DMS 273 (cell line): ENCODE results near the gene SMARCA5.
"Not testable (repeated sequence)": the region's sequence is repeated elsewhere in the genome, so short reads cannot be mapped to it uniquely, and the experiment has no call there.

Source experiments
- DNase-seq: peaks from one replicate; lab custom pipeline; 2025; ENCODE audit not compliant: unreplicated experiment; lab: John Stamatoyannopoulos, UW

SMARCA5 gene

DNA sequence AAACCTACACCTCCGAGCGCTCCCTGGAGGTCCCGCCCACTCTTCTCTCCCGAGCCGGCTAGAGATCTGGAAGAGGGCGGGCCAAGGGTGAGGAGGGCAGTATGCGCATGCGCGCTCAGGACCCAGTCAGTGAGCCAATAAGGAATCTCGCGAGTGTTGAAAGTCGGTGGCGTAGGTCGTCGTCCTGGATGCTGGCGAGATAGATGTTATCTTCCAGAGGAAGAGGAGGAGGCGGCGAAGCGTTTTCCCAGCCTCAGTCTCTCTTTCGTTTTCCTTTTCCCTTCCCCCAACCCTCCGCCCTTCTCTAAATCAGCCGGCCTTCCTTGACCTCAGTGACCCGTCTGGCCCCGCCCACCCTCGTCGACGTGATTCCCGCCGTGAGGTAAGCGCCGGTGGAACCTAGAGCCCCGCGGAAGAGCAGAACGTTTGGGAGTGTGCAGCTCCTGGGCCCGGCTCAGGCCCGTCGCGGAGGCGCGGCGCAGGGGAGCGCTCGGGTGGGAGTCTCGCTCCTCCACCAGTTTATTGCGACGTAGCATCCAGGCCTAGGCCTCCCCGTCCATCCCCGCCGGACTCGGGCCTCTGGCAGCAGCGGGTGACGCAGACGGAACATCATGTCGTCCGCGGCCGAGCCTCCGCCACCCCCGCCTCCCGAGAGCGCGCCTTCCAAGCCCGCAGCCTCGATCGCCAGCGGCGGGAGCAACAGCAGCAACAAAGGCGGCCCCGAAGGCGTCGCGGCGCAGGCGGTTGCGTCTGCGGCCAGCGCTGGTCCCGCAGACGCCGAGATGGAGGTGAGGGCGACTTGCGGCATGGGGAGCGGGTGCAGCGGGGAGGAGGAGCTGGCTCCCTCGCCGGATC lies at the start of gene SMARCA5:
SMARCA5 (plus strand) TSS at position 389 of the 855 bp plus-strand sequence; CDS start at position 612, 223 bp downstream.
- DNase-seq, result peak; percentile 97

- no peak for DNase-seq
Observed at GRCh38 chr4:143473334-143474126, 40.0 kb upstream of the SMARCA5 start.

DNA sequence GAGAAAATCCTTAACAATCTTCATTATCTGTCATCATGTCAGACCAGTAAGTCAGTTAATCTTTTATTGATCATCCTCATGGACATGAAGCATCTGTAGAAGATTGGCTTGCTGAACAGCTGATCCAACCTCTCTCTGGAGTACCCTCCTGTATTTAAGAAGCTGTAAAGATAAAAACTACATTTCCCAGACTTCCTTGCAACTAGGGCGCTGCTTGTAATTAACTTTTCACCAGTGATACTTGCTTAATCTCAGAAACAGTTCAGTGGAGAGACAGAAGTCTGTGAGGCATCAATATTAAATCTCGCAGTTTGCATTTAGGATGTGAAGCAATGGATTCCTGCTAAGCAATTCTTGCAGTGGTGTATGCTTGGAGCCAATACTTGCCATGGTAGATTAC lies 36.0 kb upstream of the SMARCA5 start:
- no peak for DNase-seq

- DNase-seq, result no peak
Observed at GRCh38 chr4:143481361-143481760, 32.1 kb upstream of the SMARCA5 start.

DNA sequence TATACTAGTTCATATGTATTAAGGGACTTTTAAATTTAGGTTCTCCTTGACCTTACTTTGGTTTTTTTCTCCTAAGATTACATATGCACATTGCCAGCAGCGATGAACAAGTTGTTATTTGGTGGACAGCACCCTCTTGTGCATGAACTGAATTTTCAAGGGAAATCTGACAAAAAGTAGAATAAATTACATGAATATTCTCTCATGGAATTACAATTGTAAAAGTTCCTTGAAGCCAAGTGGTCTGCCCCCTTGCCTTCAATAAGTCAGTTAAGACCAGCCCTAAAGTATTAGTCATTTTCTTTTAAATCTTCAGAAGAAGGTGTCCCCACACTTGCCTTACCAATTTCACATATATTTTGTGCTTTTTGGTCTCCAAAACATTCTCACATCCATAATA lies 30.7 kb upstream of the SMARCA5 start:
- DNase-seq, result peak; percentile 63

- DNase-seq, result no peak
Observed at GRCh38 chr4:143486314-143486713, 27.2 kb upstream of the SMARCA5 start.

- DNase-seq, result no peak
Observed at GRCh38 chr4:143488687-143489086, 24.8 kb upstream of the SMARCA5 start.

GRCh38 chr4:143489106-143489505 lies 24.4 kb upstream of the SMARCA5 start:
- no peak for DNase-seq

DNA sequence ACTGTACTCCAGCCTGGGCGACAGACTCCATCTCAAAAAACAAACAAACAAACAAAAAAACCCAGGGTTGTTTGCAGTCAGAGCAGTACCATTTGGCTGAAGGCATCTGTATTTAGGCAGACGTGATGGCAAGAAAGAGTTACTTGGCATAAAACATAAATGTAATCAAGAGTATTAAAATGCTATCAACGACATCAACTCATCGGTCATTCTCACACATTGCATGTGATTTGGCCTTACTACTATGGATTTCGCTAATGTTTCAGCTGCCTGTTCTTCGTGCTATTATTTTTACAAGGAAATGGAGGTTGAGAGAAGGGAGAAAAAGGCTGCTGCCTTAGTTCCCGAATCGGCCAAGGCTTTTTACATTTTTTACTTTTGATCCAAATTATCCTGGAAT lies 15.5 kb upstream of the SMARCA5 start:
- no peak for DNase-seq

DNA sequence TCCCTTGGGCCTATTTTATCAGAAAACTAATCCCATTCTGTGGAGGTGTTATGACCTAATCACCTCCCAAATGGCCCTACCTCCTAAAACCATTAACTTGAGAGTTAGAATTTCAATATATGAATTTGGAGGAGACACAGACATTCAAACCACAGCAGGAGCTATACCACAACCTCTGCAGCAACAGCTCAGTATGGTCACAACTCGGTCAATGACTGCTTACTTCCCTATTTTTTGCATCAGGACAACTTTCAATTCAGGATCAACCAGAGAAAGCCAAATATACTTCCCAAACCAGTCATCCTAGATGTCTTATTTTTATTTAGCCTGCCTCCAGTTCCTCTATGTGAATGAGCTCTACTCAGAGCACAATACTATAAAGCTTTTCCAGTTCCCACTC lies 11.3 kb upstream of the SMARCA5 start:
- DNase-seq, result no peak

DNA sequence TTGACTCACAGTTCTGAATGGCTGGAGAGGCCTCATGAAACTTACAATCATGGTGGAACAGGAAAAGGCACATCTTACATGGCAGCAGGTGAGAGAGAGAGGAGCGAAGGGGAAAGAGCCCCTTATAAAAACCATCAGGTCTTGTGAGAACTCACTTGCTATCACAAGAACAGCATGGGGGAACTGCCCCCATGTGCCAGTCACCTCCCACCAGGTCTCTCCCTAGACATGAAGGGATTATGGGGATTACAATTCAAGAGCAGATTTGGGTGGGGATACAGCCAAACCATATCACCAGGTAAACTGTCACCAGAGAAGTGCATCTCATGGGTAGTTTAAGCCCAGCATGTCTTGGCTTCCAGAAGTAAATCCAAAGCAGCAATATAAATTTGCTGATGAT lies 7.5 kb upstream of the SMARCA5 start:
- no peak for DNase-seq

DNA sequence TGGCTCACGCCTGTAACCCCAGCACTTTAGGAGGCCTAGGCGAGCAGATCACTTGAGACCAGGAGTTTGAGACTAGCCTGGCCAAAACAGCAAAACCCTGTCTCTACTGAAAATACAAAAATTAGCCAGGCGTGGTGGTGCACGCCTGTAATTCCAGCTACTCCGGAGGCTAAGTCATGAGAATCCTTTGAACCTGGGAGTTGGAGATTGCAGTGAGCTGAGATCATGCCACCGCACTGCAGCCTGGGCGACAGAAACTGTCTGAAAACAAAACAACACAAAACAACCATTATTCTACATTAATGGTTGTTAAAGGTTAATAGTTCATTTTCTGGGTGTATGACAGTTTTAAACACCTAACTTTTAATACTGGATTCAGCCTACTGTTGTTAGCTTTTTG lies 1.6 kb upstream of the SMARCA5 start:
- DNase-seq, result no peak

DNA sequence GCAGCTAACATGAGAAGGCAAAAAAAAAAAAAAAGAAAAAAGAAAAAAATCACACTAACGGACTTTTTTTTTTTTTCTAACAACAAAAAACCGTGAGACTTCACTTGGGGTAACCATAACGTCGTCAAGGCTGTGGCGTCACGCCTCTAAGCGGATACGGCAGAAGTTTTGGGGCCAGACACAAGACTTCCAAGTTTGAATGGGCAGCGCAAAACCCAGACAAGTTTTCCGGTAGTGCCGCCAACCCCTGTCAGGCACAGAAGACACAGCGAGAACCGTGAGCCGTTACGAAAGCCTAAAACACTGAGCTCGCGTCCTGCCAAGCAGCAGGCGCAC lies 556 bp upstream of the SMARCA5 start:
- no peak for DNase-seq

DNA sequence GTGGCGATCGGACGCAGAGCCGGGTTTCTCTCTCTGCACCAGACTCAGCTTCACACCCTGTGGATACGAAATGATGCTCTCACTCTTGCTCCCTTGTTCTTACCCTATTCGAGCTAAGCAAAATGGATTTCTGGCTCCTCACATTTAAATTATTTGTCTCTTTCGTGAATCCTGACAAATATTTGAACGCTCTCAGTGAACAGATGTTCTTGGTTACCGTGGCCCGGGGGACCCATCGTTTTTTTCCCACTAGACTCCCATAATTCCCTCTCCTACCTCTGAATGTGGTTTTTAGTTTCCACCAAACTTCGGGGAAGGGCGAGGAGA lies 630 bp downstream of the SMARCA5 start:
- no peak for DNase-seq

- peak; percentile 55 for DNase-seq
Observed at GRCh38 chr4:143514497-143514896, 995 bp downstream of the SMARCA5 start.

DNA sequence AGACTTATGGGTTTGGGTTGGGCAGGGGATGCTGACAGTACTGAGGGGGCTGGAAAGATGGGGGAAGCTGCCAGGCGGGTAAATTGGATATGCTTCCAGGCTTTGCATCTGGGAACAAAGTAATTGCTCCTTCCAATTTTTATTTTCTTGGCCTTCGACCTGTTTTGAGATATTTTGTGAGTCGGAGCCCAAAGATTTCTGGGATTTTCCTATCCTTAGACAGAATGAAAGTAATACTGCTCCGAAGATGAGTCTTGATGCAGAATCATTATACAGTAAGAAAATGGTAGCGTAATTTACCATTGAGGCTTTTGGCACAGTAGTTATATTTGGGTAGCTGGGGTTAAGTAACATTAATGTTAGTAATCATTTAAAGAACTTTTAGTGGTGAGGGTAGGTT lies 1.4 kb downstream of the SMARCA5 start:
- DNase-seq, result no peak

DNA sequence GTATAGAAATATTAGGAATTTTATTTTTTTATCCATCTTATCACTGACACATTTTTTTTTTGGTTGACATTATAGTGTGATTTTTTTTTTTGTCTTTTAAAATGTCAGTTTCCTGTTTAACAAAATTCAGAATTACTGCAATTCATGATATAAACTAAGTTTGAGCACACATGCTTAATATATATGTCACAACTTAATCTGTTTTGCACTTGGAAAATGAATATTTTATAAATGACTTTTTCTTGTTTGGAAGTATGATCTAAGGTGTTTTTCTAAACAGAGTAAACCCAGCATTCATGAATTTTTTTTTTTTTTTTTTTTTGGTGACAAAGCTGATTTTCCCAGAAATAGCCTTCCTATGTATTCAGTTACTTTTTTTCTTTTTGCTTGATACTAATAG lies 2.4 kb downstream of the SMARCA5 start:
- DNase-seq, result no peak

DNA sequence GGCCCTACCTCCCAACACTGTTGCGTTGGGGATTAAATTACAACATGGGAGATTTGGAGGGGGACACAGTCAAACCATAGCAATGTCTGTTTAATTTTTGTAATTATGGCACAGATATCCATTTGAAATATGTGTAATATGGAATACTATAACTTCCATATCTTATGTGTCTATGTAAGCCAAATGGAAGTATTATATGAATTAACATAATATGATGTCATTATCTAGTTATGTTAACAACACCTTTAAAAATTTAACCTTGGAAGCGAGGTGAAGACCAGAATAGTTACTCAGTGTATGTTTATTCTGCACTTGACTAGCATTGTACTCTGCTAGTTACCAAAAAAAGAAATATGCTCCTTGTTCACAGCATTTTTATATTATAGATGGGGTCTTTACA lies 4.3 kb downstream of the SMARCA5 start:
- no peak for DNase-seq

- no peak for DNase-seq
Observed at GRCh38 chr4:143524211-143524610, 10.7 kb downstream of the SMARCA5 start.

- DNase-seq, result not testable (repeated sequence)
Observed at GRCh38 chr4:143528046-143528445, 14.5 kb downstream of the SMARCA5 start.

DNA sequence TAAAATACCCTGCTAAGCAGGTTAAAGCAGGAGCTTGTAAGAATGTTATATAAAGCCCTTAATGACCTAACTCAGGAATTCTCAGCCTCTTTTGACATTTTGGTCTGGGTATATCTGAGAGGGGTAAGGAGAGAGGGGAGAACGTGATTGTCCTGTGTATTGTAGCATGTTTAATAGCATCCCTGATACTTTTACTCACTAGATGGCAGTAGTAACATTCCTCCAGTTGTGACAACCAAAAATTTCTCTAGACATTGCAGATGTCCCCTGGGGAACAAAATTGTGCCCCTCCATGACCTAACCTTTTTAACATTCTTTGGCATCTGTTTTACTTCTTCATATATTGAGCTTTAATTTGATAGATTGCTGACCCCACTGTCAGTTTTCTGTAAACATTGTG lies 17.9 kb downstream of the SMARCA5 start:
- DNase-seq, result peak; percentile 8

GRCh38 chr4:143531788-143532491 lies 18.4 kb downstream of the SMARCA5 start:
- DNase-seq, result no peak
